HK-2 (cell line): ENCODE results near the gene CEP85L.
"Not testable (repeated sequence)": the region's sequence is repeated elsewhere in the genome, so short reads cannot be mapped to it uniquely, and the experiment has no call there.

Experiments
- DNase-seq: peaks from one replicate; pipeline ENCODE4 v3.0.0-alpha.2; 2018; ENCODE audit not compliant: unreplicated experiment

CEP85L gene

GRCh38 chr6:118500130-118501015, 151.0 kb downstream of the CEP85L start:
- no peak for DNase-seq

DNA sequence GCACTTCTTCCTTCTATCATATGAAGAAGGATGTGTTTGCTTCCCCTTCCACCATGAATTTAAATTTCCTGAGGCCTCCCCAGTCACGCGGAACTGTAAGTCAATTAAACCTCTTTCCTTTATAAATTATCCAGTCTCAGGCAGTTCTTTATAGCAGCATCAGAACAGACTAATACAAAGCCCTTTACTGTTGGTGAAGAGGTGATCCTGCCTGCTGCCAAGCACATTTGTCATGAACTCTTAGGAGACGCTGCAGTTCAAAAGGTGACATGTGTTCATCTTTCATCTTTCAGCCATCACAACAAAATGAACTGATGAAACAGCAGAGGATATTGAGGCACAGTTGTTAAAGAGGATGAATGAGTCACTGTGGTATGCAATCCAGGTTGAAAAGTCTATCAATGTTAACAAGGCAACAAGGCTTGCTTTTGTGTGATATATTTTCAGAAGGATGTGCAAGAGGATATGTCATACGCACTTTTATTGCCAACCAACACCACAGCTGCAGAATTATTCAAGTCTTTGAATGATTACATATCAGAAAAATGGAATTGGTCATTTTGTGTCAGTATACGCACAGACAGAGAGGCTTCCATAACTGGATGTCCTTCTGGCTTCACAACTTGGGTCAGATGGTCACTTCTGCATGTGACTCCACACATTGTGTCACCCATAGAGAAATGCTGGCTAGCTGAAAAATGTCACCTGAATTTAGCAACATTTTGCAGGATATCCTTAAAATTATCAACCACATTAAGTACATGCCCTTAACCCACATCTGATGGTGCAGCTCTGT, 155.7 kb downstream of the CEP85L start:
- no peak for DNase-seq

DNA sequence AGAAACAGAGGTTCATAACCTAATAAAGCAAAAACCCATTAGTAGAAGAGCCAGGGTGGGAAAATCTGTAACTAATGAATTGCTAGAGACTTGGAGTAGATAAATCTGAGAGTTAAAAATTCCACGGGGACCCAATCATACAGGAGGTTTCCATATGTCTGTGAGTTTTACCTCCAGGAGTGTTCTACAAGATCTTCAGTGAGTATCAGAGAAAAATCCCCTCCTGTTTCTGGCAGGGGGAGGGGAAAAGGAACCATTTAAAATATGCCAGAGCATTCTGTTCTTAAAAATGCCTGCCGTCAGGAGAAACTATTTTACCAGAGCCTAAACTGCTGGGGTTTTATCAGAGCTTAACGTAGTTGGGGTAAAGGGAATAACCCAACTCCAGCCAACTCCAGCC, 157.3 kb downstream of the CEP85L start:
- no peak for DNase-seq

DNA sequence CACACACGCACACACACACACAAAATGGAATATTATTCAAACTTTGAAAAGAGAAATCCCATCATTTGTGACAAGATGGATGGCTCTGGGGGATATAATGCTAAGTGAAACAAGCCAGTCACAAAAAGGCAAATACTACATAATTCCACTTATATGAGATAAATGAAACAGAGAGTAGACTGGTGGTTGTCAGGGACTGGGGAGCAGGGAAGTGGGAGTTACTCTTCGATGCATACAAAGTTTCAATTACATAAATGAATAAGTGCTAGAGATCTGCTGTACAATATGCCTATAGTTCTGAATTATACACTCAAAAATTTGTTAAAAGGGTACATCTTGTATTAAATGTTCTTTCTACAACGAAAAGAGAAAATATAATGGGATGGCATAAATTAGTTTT, 161.4 kb downstream of the CEP85L start:
- DNase-seq, result no peak

GRCh38 chr6:118488631-118489030, 162.8 kb downstream of the CEP85L start:
- DNase-seq, result no peak

GRCh38 chr6:118485601-118486550, 165.5 kb downstream of the CEP85L start:
- no peak for DNase-seq

GRCh38 chr6:118476551-118476950, 174.8 kb downstream of the CEP85L start:
- DNase-seq, result no peak

- no peak for DNase-seq
These were observed 178.1 kb downstream of the CEP85L start for GRCh38 chr6:118473266-118473665.

DNA sequence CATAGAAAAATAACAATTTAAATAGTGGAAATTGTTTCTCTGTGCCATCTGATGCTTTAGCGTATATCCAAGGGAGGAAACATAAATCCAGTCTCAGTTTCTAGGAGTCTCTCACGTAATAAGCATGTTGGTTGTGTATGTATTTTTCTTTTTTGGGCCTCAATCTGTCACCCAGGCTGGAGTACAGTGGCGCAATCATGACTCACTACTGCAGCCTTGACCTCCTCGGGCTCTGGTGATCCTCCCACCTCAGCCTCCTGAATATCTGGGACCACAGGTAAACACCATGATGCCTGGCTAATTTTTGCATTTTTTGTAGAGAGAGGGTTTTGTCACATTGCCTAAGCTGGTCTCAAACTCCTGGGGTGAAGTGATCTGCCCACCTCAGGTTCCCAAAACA, 181.9 kb downstream of the CEP85L start:
- no peak for DNase-seq

DNA sequence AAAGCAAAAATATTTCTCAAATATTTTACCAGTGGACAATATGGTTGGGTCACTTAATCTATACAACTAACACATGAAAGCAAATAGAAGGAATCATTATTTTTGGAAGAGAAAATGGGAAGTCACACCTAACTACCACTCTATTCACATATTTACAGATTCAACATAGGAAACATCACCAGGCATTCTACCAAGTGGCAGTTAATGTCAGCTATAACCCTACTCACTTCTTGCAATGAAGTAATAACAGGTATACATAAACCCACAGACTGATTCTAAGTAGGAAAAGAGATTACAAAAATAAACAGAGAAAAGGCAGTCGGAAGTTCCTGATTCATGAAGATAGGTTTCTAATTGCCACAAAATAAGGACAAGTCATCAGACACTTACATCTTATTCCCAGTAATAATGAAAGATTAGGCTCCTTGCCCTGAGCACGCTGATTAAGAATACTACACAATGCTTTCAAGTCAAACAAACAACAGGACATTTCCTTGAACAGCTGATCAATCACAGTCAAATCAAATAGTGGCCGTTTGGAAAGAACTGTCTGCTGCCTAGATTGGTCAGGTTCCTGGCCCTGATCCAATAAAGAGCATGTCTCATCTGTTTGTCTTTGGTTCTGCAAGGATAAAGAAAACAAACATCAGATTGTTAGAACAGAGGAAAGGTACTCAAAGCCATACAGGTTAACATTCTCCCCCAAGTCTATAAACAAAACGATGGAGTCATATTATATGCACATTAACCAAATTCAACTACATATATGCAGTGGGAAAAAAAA, 182.5 kb downstream of the CEP85L start:
- no peak for DNase-seq

DNA sequence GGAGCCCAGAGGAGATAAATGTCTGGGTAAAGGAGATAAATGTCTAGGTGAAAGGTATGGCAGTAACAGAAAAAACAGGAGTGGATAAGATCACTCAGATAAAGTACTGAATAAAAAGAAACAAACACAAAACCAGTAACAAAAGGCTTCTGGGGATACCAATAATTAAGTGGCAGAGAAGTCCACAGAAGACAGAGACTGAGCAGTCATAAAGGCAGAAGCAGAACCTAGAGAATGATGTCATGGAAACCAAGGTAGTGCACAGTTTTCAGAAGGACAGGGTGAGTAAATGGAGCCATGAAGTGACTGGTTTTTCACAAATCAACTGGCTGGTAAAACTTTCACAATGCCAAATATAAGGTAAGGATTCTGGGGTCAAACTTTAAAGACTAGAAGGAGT, 184.2 kb downstream of the CEP85L start:
- no peak for DNase-seq

DNA sequence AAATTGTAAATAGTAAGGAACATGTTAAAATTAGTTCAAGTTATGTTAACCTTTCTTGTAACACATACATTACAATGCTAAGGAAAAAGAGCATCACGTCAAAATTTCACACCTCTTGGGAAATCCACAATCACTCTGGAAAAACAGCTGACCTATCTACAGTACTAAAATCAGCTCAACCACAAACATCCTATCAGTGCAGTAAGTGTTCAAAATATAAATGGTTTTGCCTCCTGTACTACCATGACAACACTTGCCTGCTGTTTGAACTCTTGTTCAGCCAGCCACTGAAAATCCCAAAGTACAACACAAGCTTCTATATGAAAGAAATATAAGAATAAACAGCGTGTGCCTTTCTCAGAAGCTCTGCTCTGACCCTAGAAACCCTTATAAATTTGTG, 186.8 kb downstream of the CEP85L start:
- no peak for DNase-seq

- no peak for DNase-seq
These were observed 190.4 kb downstream of the CEP85L start for GRCh38 chr6:118460958-118461470.

DNA sequence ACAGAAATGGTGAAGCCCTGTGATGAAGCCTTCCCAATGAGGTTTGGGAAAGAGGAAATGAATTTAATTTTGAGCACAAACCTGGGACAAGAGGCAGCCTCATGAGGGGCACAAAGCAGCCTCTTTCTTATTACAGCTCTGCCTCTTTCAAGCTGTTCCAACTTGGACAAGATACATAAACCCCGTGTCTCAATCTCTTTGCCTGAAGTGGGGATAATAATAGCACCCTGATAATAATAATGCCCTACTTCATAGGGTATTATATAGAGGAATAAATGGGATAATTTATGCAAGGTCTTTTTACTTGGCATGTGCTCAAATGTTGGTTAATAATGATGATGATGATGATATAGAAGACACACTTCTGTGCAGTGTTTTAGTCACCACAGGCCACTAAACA, 194.4 kb downstream of the CEP85L start:
- DNase-seq, result no peak

GRCh38 chr6:118451839-118452238, 199.6 kb downstream of the CEP85L start:
- no peak for DNase-seq

- DNase-seq, result no peak
These were observed 206.6 kb downstream of the CEP85L start for GRCh38 chr6:118444796-118445195.

GRCh38 chr6:118436482-118436881, 214.9 kb downstream of the CEP85L start:
- no peak for DNase-seq

GRCh38 chr6:118434147-118434546, 217.2 kb downstream of the CEP85L start:
- not testable (repeated sequence) for DNase-seq

- DNase-seq, result not testable (repeated sequence)
These were observed 230.1 kb downstream of the CEP85L start for GRCh38 chr6:118421312-118421711.

GRCh38 chr6:118419448-118420394, 231.7 kb downstream of the CEP85L start:
- no peak for DNase-seq
